OCI-LY7 (cell line): ENCODE results near the gene PIK3R6. TPM values are rescaled to one million over a fixed set of nuclear protein-coding genes. Genes with fewer than 3 reads are reported as not detected.

ENCODE experiments used
- BruUV-seq: library from RNA; stranded (reverse); fragments of 400-500 nt; replicated peaks from 2 replicates; lab custom pipeline; 2021; lab: Mats Ljungman, UMichigan
- CTCF ChIA-PET: fragments of 300-600 bp; sonication (Branson Sonifier 250); formaldehyde crosslinking; loops from one replicate; lab custom pipeline; 2022; ENCODE audit warnings: antibody characterized with exemption; ENCODE audit not compliant: unreplicated experiment; lab: Charles Lee
- POLR2A ChIA-PET: fragments of 300-600 bp; sonication (Branson Sonifier 250); formaldehyde crosslinking; loops from one replicate; lab custom pipeline; 2022; ENCODE audit warnings: antibody characterized with exemption; lab: Charles Lee
- DNase-seq: peaks from one replicate; pipeline ENCODE4 v3.0.0-alpha.2; 2015; ENCODE audit warnings: low spot score
- H2AFZ ChIP-seq: fragments of 200-600 bp; sonication (generic), shearing (Covaris generic); 2 replicates; pipeline ENCODE4 v1.6.1; 2014; ENCODE audit warnings: mild to moderate bottlenecking, antibody characterized with exemption, low read length, moderate library complexity
- H3K27ac ChIP-seq: fragments of 200-600 bp; sonication (generic); 2 replicates; pipeline ENCODE4 v1.5.1; 2014; ENCODE audit warnings: mixed run types, low read depth, mild to moderate bottlenecking, moderate library complexity, low read length, inconsistent platforms; ENCODE audit not compliant: poor library complexity, severe bottlenecking
- H3K36me3 ChIP-seq: fragments of 200-600 bp; sonication (generic); 2 replicates; pipeline ENCODE4 v1.6.1; 2014; ENCODE audit warnings: mild to moderate bottlenecking, antibody characterized with exemption, low read length, moderate library complexity, mixed read lengths; ENCODE audit not compliant: insufficient read depth
- H3K4me1 ChIP-seq: fragments of 200-600 bp; sonication (generic); 2 replicates; pipeline ENCODE4 v1.5.1; 2014; ENCODE audit warnings: mild to moderate bottlenecking, low read length; ENCODE audit not compliant: insufficient read depth, poor library complexity, severe bottlenecking
- H3K4me2 ChIP-seq: fragments of 200-600 bp; sonication (generic); 2 replicates; pipeline ENCODE4 v1.6.1; 2014; ENCODE audit warnings: mild to moderate bottlenecking, low read length
- H3K4me3 ChIP-seq: fragments of 200-600 bp; sonication (generic); 2 replicates; pipeline ENCODE4 v1.5.1; 2014; ENCODE audit warnings: mild to moderate bottlenecking, low read depth, low read length; ENCODE audit not compliant: poor library complexity, severe bottlenecking
- H3K79me2 ChIP-seq: fragments of 200-600 bp; sonication (generic); 2 replicates; pipeline ENCODE4 v1.6.1; 2016; ENCODE audit warnings: low read depth, mild to moderate bottlenecking, low read length, moderate library complexity, mixed read lengths; ENCODE audit not compliant: insufficient read depth
- H3K9me2 ChIP-seq: fragments of 200-600 bp; sonication (generic); 2 replicates; pipeline ENCODE4 v1.6.1; 2016; ENCODE audit warnings: mild to moderate bottlenecking, low read length, mixed read lengths; ENCODE audit not compliant: insufficient read depth
- H3K9me3 ChIP-seq: fragments of 200-600 bp; sonication (generic); 2 replicates; pipeline ENCODE4 v1.6.1; 2014; ENCODE audit warnings: mild to moderate bottlenecking, mixed run types, low read length, mixed read lengths
- H4K20me1 ChIP-seq: fragments of 200-600 bp; sonication (generic); 2 replicates; pipeline ENCODE4 v1.6.1; 2014; ENCODE audit warnings: mild to moderate bottlenecking, antibody characterized with exemption, low read length, moderate library complexity, mixed read lengths; ENCODE audit not compliant: insufficient read depth
- EZH2phosphoT487 ChIP-seq: fragments of 200-600 bp; sonication (generic); IDR thresholded peaks from 2 replicates; pipeline ENCODE4 v1.6.1; 2018; ENCODE audit warnings: low read depth, borderline replicate concordance, mild to moderate bottlenecking, mixed run types, antibody characterized with exemption, low read length, moderate library complexity, mixed read lengths
- intact Hi-C: fragments of 100-400 bp; cut with micrococcal nuclease; formaldehyde crosslinking; loops from one replicate; pipeline ENCODE4 v1.10.0; 2022; ENCODE audit not compliant: unreplicated experiment
- total RNA-seq, 2 experiments: library from RNA; depleted of rRNA in 1 of 2; stranded (reverse); fragments of >200 nt in 1 of 2; shearing (Covaris generic) in 1 of 2; gene quantifications; 2 replicates each; pipeline ENCODE4 v1.2.3, GENCODE V29; 2014 to 2022
- TF ChIP-seq, protein P1 (sequence below): fragments of 200-600 bp; sonication (generic); conservative IDR thresholded peaks from 2 replicates; pipeline ENCODE4 v1.5.1; 2014; ENCODE audit warnings: mild to moderate bottlenecking, antibody characterized with exemption, low read length, moderate library complexity, mixed read lengths

Gene PIK3R6
- total RNA-seq, 2 experiments from 2014 or later: not detected

DNA sequence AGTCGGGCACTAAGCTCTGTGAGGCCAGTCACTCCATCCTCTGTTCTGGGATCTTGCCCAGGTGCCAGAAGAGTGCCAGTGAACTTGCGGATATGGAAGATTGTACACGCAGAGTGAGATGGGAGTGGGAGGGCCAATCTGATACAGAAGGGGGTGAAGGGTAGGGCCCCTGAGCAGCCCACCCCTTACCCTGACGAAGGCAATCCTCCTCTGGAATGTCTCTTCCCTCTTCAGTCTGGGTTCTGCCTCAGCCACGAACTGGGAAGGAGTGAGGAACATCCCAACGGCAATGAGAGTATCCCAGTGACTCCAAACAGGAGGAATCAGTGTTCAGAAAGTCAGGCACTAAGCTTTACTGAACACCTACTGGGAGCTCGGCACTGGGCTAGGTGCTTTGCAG, 11.9 kb upstream of the PIK3R6 start:
- intact Hi-C loops: no loop called here
- Histone ChIP-seq H3K4me1 (no peaks in the 10 kb centered on the region), H2AFZ (no peak overlapping the region), H3K27ac (no peak overlapping the region), H4K20me1 (no peaks in the 10 kb centered on the region), H3K4me3 (no peak overlapping the region), H3K36me3 (no peaks in the 10 kb centered on the region), H3K9me3 (no peaks in the 10 kb centered on the region), H3K79me2 (no peaks in the 10 kb centered on the region), H3K9me2 (no peaks in the 10 kb centered on the region), H3K4me2 (no peak overlapping the region)
- POLR2A ChIA-PET: no interaction called here
- no TSS peak for BruUV-seq
- no peak for DNase-seq
- TF ChIP-seq, protein P1, sequence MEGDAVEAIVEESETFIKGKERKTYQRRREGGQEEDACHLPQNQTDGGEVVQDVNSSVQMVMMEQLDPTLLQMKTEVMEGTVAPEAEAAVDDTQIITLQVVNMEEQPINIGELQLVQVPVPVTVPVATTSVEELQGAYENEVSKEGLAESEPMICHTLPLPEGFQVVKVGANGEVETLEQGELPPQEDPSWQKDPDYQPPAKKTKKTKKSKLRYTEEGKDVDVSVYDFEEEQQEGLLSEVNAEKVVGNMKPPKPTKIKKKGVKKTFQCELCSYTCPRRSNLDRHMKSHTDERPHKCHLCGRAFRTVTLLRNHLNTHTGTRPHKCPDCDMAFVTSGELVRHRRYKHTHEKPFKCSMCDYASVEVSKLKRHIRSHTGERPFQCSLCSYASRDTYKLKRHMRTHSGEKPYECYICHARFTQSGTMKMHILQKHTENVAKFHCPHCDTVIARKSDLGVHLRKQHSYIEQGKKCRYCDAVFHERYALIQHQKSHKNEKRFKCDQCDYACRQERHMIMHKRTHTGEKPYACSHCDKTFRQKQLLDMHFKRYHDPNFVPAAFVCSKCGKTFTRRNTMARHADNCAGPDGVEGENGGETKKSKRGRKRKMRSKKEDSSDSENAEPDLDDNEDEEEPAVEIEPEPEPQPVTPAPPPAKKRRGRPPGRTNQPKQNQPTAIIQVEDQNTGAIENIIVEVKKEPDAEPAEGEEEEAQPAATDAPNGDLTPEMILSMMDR: no peak
- TF ChIP-seq EZH2phosphoT487: no peak
- CTCF ChIA-PET: no interaction called here

DNA sequence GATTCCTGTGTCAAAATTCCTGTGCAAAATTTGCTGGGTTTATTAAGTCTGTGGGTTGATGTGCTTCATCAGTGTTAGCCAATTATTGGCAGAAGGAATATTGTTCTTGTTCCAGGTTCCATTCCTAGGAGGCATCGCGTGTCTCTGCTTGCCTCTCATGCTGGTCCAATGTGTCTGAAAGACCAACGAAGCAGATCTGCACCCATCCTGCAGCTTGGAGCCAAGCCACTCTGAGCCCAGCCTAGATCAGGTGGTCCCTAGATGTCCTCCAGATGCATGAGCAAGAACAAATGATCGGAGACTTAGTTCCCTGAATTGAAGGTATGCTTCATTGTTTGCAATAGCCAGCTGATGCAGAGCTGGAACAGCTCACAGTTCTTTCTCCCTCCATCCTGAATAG, 10.5 kb upstream of the PIK3R6 start:
- intact Hi-C loops: no loop called here
- Histone ChIP-seq H3K9me3 (no peaks in the 10 kb centered on the region), H3K4me3 (no peak overlapping the region), H3K9me2 (no peaks in the 10 kb centered on the region), H4K20me1 (no peaks in the 10 kb centered on the region), H2AFZ (no peak overlapping the region), H3K4me1 (no peaks in the 10 kb centered on the region), H3K79me2 (no peaks in the 10 kb centered on the region), H3K27ac (no peak overlapping the region), H3K4me2 (no peak overlapping the region), H3K36me3 (no peaks in the 10 kb centered on the region)
- BruUV-seq: no TSS peak
- CTCF ChIA-PET: no interaction called here
- TF ChIP-seq, protein P1: no peak
- TF ChIP-seq EZH2phosphoT487: no peak
- DNase-seq: no peak
- POLR2A ChIA-PET: no interaction called here

DNA sequence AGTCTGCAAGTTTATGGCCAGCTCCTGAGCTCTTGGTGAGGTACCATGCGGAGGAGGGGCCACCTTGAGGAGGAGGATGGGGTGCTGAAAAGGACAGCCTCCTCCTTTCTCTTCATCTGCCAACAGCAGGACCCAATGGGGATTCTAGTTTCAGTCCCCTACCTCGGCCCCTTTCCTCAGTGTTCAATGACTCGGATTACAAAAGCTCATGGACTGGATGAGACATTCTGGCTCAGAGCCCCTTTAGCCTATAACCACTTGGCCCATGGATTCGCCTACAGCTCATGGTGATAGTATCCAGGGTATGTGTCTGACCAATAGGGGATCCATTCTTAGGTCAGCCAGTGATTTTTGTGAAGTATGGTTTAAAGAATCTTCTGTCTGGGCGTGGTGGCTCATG, 8.5 kb upstream of the PIK3R6 start:
- no peaks in the 10 kb centered on the region for H4K20me1 ChIP-seq
- TF ChIP-seq EZH2phosphoT487: no peak
- TF ChIP-seq, protein P1: no peak
- POLR2A ChIA-PET: interaction anchor here (0.6 to 1.2 kb wide), 2 partner anchors 51 to 90 kb away, joined by 3 read pairs; partner anchors contain the start of gene PIK3R5

More for the DNA sequence above, 8.5 kb upstream of the PIK3R6 start:
- BruUV-seq: no TSS peak
- no peak for DNase-seq
- no peak overlapping the region for H3K4me3 ChIP-seq
- H3K9me2 ChIP-seq: no peaks in the 10 kb centered on the region
- no peaks in the 10 kb centered on the region for H3K4me1 ChIP-seq
- no peak overlapping the region for H3K27ac ChIP-seq
- no peaks in the 10 kb centered on the region for H3K9me3 ChIP-seq
- no peaks in the 10 kb centered on the region for H3K79me2 ChIP-seq
- no peak overlapping the region for H2AFZ ChIP-seq
- H3K36me3 ChIP-seq: no peaks in the 10 kb centered on the region
- intact Hi-C loops: no loop called here
- CTCF ChIA-PET: no interaction called here
- no peak overlapping the region for H3K4me2 ChIP-seq
